Endothelial cell of umbilical vein (primary cell): ENCODE results near the gene ASIC5. TPM values are rescaled to one million over a fixed set of nuclear protein-coding genes. Genes with fewer than 3 reads are reported as not detected.

Experiments
- BruUV-seq: library from RNA; stranded (reverse); fragments of 400-500 nt; replicated peaks from 2 replicates; lab custom pipeline; 2021; lab: Mats Ljungman, UMichigan
- CTCF ChIA-PET: fragments of 300-600, 350-600 bp; sonication (Branson Sonifier 250); formaldehyde crosslinking; loops from one replicate; lab custom pipeline; 2021; ENCODE audit warnings: antibody characterized with exemption, inconsistent platforms; lab: Charles Lee
- POLR2A ChIA-PET: fragments of 300-600, 350-600 bp; sonication (Branson Sonifier 250); formaldehyde crosslinking; loops from one replicate; lab custom pipeline; 2021; ENCODE audit warnings: antibody characterized with exemption, inconsistent platforms; lab: Charles Lee
- DNase-seq: peaks from one replicate; pipeline ENCODE4 v3.0.0-alpha.2; 2011; ENCODE audit warnings: low read depth, low spot score
- FAIRE-seq: peaks from 2 replicates; lab custom pipeline; 2011; peaks lifted over from hg19 to GRCh38; lab: Jason Lieb, UNC
- H2AFZ ChIP-seq: 2 replicates; pipeline ENCODE4 v1.6.0; 2012; ENCODE audit warnings: low read depth, low read length, control low read depth, inconsistent platforms
- H3K27ac ChIP-seq: 2 replicates; pipeline ENCODE4 v1.5.1; 2011; ENCODE audit warnings: low read depth, mild to moderate bottlenecking, control low read depth, low read length, moderate library complexity; ENCODE audit not compliant: insufficient read depth
- H3K27me3 ChIP-seq, 2 experiments: 2 replicates each; pipeline versions ENCODE4 v1.6.0 to v1.6.1; 2011; ENCODE audit warnings: low read length in 2 of 2, mixed read lengths in 1 of 2; ENCODE audit not compliant: control insufficient read depth in 2 of 2, insufficient read depth in 2 of 2
- H3K36me3 ChIP-seq, 2 experiments: 2 replicates in 1 of 2; 3 replicates in 1 of 2; pipeline ENCODE4 v1.5.1; 2011; ENCODE audit warnings: low read length in 2 of 2, mild to moderate bottlenecking in 1 of 2, moderate library complexity in 1 of 2; ENCODE audit not compliant: control insufficient read depth in 2 of 2, insufficient read depth in 2 of 2; ENCODE audit errors: extremely low read depth in 1 of 2
- H3K4me1 ChIP-seq: 3 replicates; pipeline ENCODE4 v1.5.1; 2011; ENCODE audit warnings: mild to moderate bottlenecking, low read length; ENCODE audit not compliant: control insufficient read depth, insufficient read depth; ENCODE audit errors: extremely low read depth
- H3K4me2 ChIP-seq: 2 replicates; pipeline ENCODE4 v1.6.1; 2011; ENCODE audit warnings: low read length, control low read depth, mixed read lengths; ENCODE audit not compliant: insufficient read depth
- H3K4me3 ChIP-seq, 3 experiments: fragments of 200-600 bp in 1 of 3; sonication (generic), shearing (Covaris generic) in 1 of 3; replicated peaks in 1 of 3; 2 replicates each; pipeline ENCODE4 v1.5.1; 2011 to 2016; ENCODE audit warnings: control low read depth in 3 of 3, low read length in 3 of 3, mild to moderate bottlenecking in 2 of 3, inconsistent platforms in 1 of 3, low read depth in 1 of 3, moderate library complexity in 1 of 3; ENCODE audit not compliant: insufficient read depth in 1 of 3
- H3K79me2 ChIP-seq: 2 replicates; pipeline ENCODE4 v1.6.0; 2012; ENCODE audit warnings: low read length, inconsistent platforms; ENCODE audit not compliant: control insufficient read depth, insufficient read depth
- H3K9ac ChIP-seq: replicated peaks from 2 replicates; pipeline ENCODE3; 2011; ENCODE audit warnings: low read length, control low read depth; ENCODE audit not compliant: insufficient read depth; ENCODE audit errors: extremely low read depth
- H3K9me1 ChIP-seq: replicated peaks from 3 replicates; pipeline ENCODE4 v1.6.0; 2011; ENCODE audit warnings: mild to moderate bottlenecking, low read length; ENCODE audit not compliant: control insufficient read depth, insufficient read depth; ENCODE audit errors: extremely low read depth
- H3K9me3 ChIP-seq: replicated peaks from 2 replicates; pipeline ENCODE4 v1.5.1; 2012; ENCODE audit warnings: low read length, inconsistent platforms; ENCODE audit not compliant: control insufficient read depth, insufficient read depth
- H4K20me1 ChIP-seq: replicated peaks from 2 replicates; pipeline ENCODE3; 2011; ENCODE audit warnings: mild to moderate bottlenecking, low read length; ENCODE audit not compliant: control insufficient read depth, insufficient read depth; ENCODE audit errors: extremely low read depth
- EZH2 ChIP-seq: IDR thresholded peaks from 2 replicates; pipeline ENCODE4 v1.6.1; 2012; ENCODE audit warnings: borderline replicate concordance, low read depth, mild to moderate bottlenecking, moderate library complexity, low read length, inconsistent platforms; ENCODE audit not compliant: severe bottlenecking
- JUN ChIP-seq: IDR thresholded peaks from 2 replicates; pipeline ENCODE4 v1.6.1; 2011; ENCODE audit warnings: borderline replicate concordance, low read depth; ENCODE audit not compliant: insufficient read length, insufficient read depth
- MYC ChIP-seq: IDR thresholded peaks from one replicate; pipeline ENCODE4 v1.6.1; 2011; ENCODE audit warnings: mild to moderate bottlenecking, low read depth, low read length
- dilution Hi-C: fragments of 300-500 bp; cut with MboI; formaldehyde crosslinking; loops from one replicate; pipeline ENCODE4 v1.15.0; 2019; ENCODE audit warnings: low sequenced_read_pairs; ENCODE audit not compliant: extremely low pct_ligation_motif_present
- intact Hi-C: fragments of 100-400 bp; cut with micrococcal nuclease; formaldehyde crosslinking; loops from one replicate; pipeline ENCODE4 v1.10.0; 2022
- polyA plus RNA-seq, 4 experiments: library from polyadenylated mRNA; depleted of rRNA in 3 of 4; stranded (reverse) in 3 of 4; unstranded in 1 of 4; fragments of >200 nt; gene quantifications; 2 replicates each; pipeline versions ENCODE4 v1.2.1 to v1.2.3, GENCODE V29; 2011 to 2012; ENCODE audit warnings: missing spikeins in 1 of 4
- total RNA-seq: library from RNA; stranded (reverse); gene quantifications from 2 replicates; pipeline ENCODE4 v1.2.3, GENCODE V29; 2021
- TF ChIP-seq, protein P1 (sequence below), 2 donors: IDR thresholded peaks; 1 replicate in 1 of 2; 2 replicates in 1 of 2; pipeline ENCODE4 v1.5.1; 2011; ENCODE audit warnings: low read length in 2 of 2, mild to moderate bottlenecking in 2 of 2, moderate library complexity in 2 of 2, control low read depth in 1 of 2, inconsistent platforms in 1 of 2, low read depth in 1 of 2; ENCODE audit not compliant: insufficient read depth in 1 of 2; ENCODE audit errors: extremely low read depth in 1 of 2
- TF ChIP-seq, protein P2 (sequence below): IDR thresholded peaks from 2 replicates; pipeline ENCODE4 v1.6.1; 2011; ENCODE audit not compliant: insufficient read depth, insufficient read length

The ASIC5 gene
- total and polyA plus RNA-seq, 2 donors (not counting 3 experiments of a cell fraction or from before 2014, with no cell fraction given) = not detected

DNA sequence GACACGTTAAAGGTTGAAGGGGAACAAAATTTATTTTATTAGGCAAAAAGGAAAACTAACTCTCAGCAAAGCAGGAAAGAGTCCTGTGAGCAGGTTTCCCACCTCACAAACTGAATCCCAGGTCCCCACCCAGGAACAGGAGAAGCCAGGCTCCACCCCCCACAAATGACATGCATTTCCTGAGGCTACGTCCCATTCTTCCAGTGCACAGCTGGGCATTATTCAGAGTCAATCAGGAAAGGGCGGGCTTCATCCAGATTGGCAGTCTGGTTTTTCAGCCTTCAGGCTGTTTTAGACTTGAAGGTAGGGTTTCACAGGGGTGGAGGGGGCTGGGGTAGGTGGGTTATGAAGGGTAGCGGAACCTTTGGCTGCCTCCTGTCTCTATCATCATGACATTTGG, 11.9 kb upstream of the ASIC5 start:
- H3K9me3 ChIP-seq = no peaks in the 10 kb centered on the region
- dilution Hi-C loops (no loop called here), intact Hi-C loops (no loop called here)
- no peak overlapping the region for H3K9ac ChIP-seq
- no peaks in the 10 kb centered on the region for H3K9me1 ChIP-seq
- TF ChIP-seq JUN = no peak
- TF ChIP-seq, protein P1, sequence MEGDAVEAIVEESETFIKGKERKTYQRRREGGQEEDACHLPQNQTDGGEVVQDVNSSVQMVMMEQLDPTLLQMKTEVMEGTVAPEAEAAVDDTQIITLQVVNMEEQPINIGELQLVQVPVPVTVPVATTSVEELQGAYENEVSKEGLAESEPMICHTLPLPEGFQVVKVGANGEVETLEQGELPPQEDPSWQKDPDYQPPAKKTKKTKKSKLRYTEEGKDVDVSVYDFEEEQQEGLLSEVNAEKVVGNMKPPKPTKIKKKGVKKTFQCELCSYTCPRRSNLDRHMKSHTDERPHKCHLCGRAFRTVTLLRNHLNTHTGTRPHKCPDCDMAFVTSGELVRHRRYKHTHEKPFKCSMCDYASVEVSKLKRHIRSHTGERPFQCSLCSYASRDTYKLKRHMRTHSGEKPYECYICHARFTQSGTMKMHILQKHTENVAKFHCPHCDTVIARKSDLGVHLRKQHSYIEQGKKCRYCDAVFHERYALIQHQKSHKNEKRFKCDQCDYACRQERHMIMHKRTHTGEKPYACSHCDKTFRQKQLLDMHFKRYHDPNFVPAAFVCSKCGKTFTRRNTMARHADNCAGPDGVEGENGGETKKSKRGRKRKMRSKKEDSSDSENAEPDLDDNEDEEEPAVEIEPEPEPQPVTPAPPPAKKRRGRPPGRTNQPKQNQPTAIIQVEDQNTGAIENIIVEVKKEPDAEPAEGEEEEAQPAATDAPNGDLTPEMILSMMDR (IDR thresholded peaks at IDR 0.05; ENCODE audit: extremely low read depth in 1 of 2, insufficient read depth in 1 of 2, low read depth in 1 of 2, low read length in 2 of 2) = no peak
- no peak for FAIRE-seq
- no peaks in the 10 kb centered on the region for H3K27me3 ChIP-seq
- no peak overlapping the region for H3K4me2 ChIP-seq
- no peaks in the 10 kb centered on the region for H3K79me2 ChIP-seq
- ChIA-PET POLR2A (no interaction called here), CTCF (no interaction called here)
- no peaks in the 10 kb centered on the region for H3K36me3 ChIP-seq
- DNase-seq = no peak
- no peak overlapping the region for H3K27ac ChIP-seq
- no peaks in the 10 kb centered on the region for H3K4me1 ChIP-seq
- H3K4me3 ChIP-seq = no peak overlapping the region
- H4K20me1 ChIP-seq = no peaks in the 10 kb centered on the region
- no TSS peak for BruUV-seq
- no peak overlapping the region for H2AFZ ChIP-seq

DNA sequence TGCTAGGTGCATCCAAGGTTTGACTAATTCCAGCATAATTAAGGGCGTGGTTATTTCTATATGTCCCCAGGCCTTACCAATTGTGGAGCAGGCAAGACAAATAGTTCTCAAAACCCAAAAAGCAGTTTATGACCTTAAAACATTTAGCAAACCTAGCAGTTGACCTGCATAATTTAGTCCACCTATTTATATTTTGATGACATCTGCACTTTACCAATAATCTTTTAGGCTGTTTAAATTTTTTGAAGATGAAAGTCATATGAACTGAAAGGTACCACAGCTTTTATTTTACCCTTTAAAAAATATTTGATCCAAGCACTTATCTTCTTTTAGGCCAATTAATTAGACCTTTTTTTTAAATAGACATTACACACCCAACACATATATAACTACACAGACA, 9.8 kb upstream of the ASIC5 start:
- H3K27me3 ChIP-seq = no peaks in the 10 kb centered on the region

More for the DNA sequence above, 9.8 kb upstream of the ASIC5 start:
- Histone ChIP-seq H3K9ac (no peak overlapping the region), H3K9me1 (no peaks in the 10 kb centered on the region), H3K27ac (no peak overlapping the region), H3K4me3 (no peak overlapping the region), H3K36me3 (no peaks in the 10 kb centered on the region), H3K4me2 (no peak overlapping the region), H2AFZ (no peak overlapping the region), H3K4me1 (no peaks in the 10 kb centered on the region), H3K79me2 (no peaks in the 10 kb centered on the region), H4K20me1 (no peaks in the 10 kb centered on the region), H3K9me3 (no peaks in the 10 kb centered on the region)
- dilution Hi-C loops = no loop called here
- ChIA-PET CTCF (no interaction called here), POLR2A (no interaction called here)
- no TSS peak for BruUV-seq
- DNase-seq (no peak), FAIRE-seq (no peak)
- intact Hi-C loops = no loop called here
- TF ChIP-seq, protein P1 (IDR thresholded peaks at IDR 0.05; ENCODE audit: extremely low read depth in 1 of 2, insufficient read depth in 1 of 2, low read depth in 1 of 2, low read length in 2 of 2) = no peak
- TF ChIP-seq JUN (no peak), MYC (no peak), EZH2 (no peak)
- TF ChIP-seq, protein P2, sequence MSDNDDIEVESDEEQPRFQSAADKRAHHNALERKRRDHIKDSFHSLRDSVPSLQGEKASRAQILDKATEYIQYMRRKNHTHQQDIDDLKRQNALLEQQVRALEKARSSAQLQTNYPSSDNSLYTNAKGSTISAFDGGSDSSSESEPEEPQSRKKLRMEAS = no peak
